Skeletal muscle tissue (tissue), 4 donors: Measurements from ENCODE around the gene STX8. TPM values are rescaled to one million over a fixed set of nuclear protein-coding genes. Genes with fewer than 3 reads are reported as not detected.
"Not testable (repeated sequence)": the region's sequence is repeated elsewhere in the genome, so short reads cannot be mapped to it uniquely, and the experiment has no call there.

Experiments used
- H3K27ac ChIP-seq: one replicate; pipeline ENCODE4 v1.7.0; 2013; ENCODE audit warnings: mild to moderate bottlenecking, low read depth, low read length, inconsistent platforms
- H3K27me3 ChIP-seq, 3 donors: one replicate each; pipeline ENCODE4 v1.7.0; 2013; ENCODE audit warnings: low read length in 3 of 3; ENCODE audit not compliant: control insufficient read depth in 3 of 3, insufficient read depth in 3 of 3
- H3K36me3 ChIP-seq, 3 donors: one replicate each; pipeline ENCODE4 v1.7.0; 2013; ENCODE audit warnings: low read length in 3 of 3; ENCODE audit not compliant: control insufficient read depth in 3 of 3, insufficient read depth in 3 of 3
- H3K4me1 ChIP-seq, 3 donors: one replicate each; pipeline ENCODE4 v1.7.0; 2013; ENCODE audit warnings: low read length in 3 of 3, mild to moderate bottlenecking in 3 of 3; ENCODE audit not compliant: control insufficient read depth in 3 of 3, insufficient read depth in 3 of 3
- H3K4me3 ChIP-seq, 3 donors: one replicate each; pipeline ENCODE4 v1.7.0; 2013; ENCODE audit warnings: low read length in 3 of 3
- H3K9ac ChIP-seq, 3 donors: one replicate each; pipeline ENCODE4 v1.7.0; 2013; ENCODE audit warnings: low read length in 3 of 3, mild to moderate bottlenecking in 3 of 3, moderate library complexity in 2 of 3, low read depth in 1 of 3
- H3K9me3 ChIP-seq, 3 donors: one replicate each; pipeline ENCODE4 v1.7.0; 2013; ENCODE audit warnings: low read length in 3 of 3; ENCODE audit not compliant: control insufficient read depth in 3 of 3
- total RNA-seq: library from RNA; depleted of rRNA; stranded (reverse); fragments of >200 nt; gene quantifications from one replicate; pipeline ENCODE4 v1.2.3, GENCODE V29; 2014
- donor health status: Osteomylitis.

The STX8 gene
- total RNA-seq, 1 donor from 2014 or later: 68.4 TPM

- H3K4me1 ChIP-seq: peaks cover 16 to 27% (median 23%) of the 10 kb centered on the region in 3 donors
- H3K36me3 ChIP-seq: no peaks in the 10 kb centered on the region
- no peak overlapping the region for H3K9ac ChIP-seq
- H3K27me3 ChIP-seq: no peaks in the 10 kb centered on the region
- H3K9me3 ChIP-seq: no peaks in the 10 kb centered on the region
- no peak overlapping the region for H3K27ac ChIP-seq
- no peak overlapping the region for H3K4me3 ChIP-seq
Measured at GRCh38 chr17:9364837-9365430, 210.7 kb downstream of the STX8 start.

GRCh38 chr17:9363440-9364350 is 211.9 kb downstream of the STX8 start:
- no peaks in the 10 kb centered on the region for H3K27me3 ChIP-seq
- H3K4me1 ChIP-seq: peaks cover 16 to 24% (median 19%) of the 10 kb centered on the region in 3 donors
- no peak overlapping the region for H3K9ac ChIP-seq
- H3K9me3 ChIP-seq: no peaks in the 10 kb centered on the region
- no peak overlapping the region for H3K27ac ChIP-seq
- no peaks in the 10 kb centered on the region for H3K36me3 ChIP-seq
- H3K4me3 ChIP-seq: no peak overlapping the region

- Histone ChIP-seq H3K27ac (no peak overlapping the region), H3K36me3 (no peaks in the 10 kb centered on the region), H3K27me3 (no peaks in the 10 kb centered on the region), H3K9me3 (no peaks in the 10 kb centered on the region), H3K4me3 (peak overlapping the region in 2 of 3 donors; percentile 38 to 55), H3K9ac (peak overlapping the region in 1 of 3 donors; percentile 52), H3K4me1 (peaks cover 4 to 13% (median 11%) of the 10 kb centered on the region in 3 donors)
Measured at GRCh38 chr17:9361188-9361955, 214.2 kb downstream of the STX8 start.

GRCh38 chr17:9360677-9361081 is 214.9 kb downstream of the STX8 start:
- Histone ChIP-seq H3K27ac (no peak overlapping the region), H3K4me3 (peak overlapping the region in 2 of 3 donors; percentile 38 to 55), H3K9me3 (no peaks in the 10 kb centered on the region), H3K9ac (peak overlapping the region in 1 of 3 donors; percentile 52), H3K4me1 (peaks cover 4 to 14% (median 9%) of the 10 kb centered on the region in 3 donors), H3K27me3 (no peaks in the 10 kb centered on the region), H3K36me3 (no peaks in the 10 kb centered on the region)

DNA sequence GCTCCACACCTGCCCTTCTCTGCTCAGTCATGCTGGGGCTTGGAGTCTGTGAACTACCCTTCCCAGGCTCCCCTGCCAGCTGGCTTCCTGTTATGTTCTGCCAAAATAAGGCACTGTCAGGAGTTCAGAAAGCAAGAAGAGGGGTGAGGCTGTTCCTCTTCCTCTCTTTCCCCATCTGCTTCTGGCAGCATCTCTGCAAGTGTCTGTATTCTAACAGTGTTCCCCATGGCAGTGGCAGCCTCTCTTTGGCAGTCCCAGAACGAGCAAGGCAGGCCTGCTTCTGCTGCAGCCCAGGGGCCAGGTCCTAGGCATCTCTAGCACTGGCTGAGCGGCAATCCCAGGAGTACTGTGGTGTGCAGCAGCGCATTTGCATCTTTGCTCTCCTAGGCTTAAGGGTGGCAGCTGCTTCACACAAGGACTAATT is 219.1 kb downstream of the STX8 start:
- no peaks in the 10 kb centered on the region for H3K27me3 ChIP-seq
- H3K36me3 ChIP-seq: no peaks in the 10 kb centered on the region
- peaks cover 4 to 12% (median 6%) of the 10 kb centered on the region in 3 donors for H3K4me1 ChIP-seq
- no peak overlapping the region for H3K27ac ChIP-seq
- no peak overlapping the region for H3K4me3 ChIP-seq
- H3K9ac ChIP-seq: no peak overlapping the region
- H3K9me3 ChIP-seq: no peaks in the 10 kb centered on the region

DNA sequence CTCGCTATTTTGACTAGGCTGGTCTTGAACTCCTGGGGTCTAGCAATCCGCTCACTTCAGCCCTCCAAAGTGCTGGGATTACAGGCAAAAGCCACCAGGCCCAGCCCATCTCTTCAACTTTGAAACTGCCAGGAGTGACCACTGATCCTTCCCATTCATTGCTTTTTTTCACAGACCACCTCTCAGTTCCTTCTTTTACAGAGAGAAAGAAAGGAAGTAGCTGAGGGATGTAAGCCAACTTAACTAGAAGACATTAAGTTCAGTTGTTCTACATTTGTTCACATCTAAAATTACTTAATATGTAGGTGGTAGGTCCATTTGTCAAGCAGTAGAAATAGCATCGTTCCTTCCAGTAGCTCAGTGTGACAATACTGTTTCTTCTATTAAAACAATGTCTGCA is 219.8 kb downstream of the STX8 start:
- H3K27ac ChIP-seq: no peak overlapping the region

GRCh38 chr17:9355231-9355630 is 220.4 kb downstream of the STX8 start:
- H3K27me3 ChIP-seq, H3K36me3 ChIP-seq, H3K9ac ChIP-seq, H3K4me1 ChIP-seq, H3K4me3 ChIP-seq, H3K9me3 ChIP-seq, H3K27ac ChIP-seq: not testable (repeated sequence)

More for the DNA sequence above, 219.8 kb downstream of the STX8 start:
- Histone ChIP-seq H3K27me3 (no peaks in the 10 kb centered on the region), H3K4me1 (peaks cover 0 to 8% (median 2%) of the 10 kb centered on the region in 3 donors), H3K9me3 (no peaks in the 10 kb centered on the region), H3K9ac (no peak overlapping the region), H3K4me3 (no peak overlapping the region), H3K36me3 (no peaks in the 10 kb centered on the region)

GRCh38 chr17:9350080-9350479 is 225.5 kb downstream of the STX8 start:
- no peak overlapping the region for H3K27ac ChIP-seq
- H3K4me3 ChIP-seq: no peak overlapping the region
- no peaks in the 10 kb centered on the region for H3K4me1 ChIP-seq
- no peak overlapping the region for H3K9ac ChIP-seq
- no peaks in the 10 kb centered on the region for H3K9me3 ChIP-seq
- H3K36me3 ChIP-seq: no peaks in the 10 kb centered on the region
- H3K27me3 ChIP-seq: no peaks in the 10 kb centered on the region

DNA sequence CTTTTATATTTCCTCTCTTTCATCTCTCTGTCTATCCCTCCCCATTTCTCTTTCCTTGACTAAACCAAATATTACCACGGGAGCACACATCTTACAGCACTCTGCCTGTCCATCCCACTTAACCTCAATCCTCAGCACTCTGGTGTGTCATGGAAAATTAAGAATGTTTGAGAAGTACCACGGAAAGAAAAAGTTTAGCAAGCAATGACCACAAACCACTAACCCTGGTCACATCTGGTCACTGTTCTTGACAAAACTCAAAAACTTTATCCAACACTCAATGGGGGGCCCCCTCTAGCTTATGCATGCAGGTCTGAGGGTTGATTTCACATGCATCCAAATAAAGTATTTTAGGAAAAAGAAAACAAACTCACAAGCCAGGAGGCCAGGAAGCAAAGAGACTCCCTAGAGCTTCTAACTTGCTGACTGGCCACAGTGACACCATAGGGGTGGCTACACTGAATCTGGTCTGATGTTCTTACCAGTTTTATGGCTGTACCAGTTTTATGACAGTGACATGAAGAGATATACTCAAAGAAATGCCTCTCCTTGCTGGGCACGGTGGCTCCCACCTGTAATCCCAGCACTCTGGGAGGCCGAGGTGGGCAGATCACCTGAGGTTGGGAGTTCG is 229.2 kb downstream of the STX8 start:
- Histone ChIP-seq H3K9me3 (no peaks in the 10 kb centered on the region), H3K4me1 (no peaks in the 10 kb centered on the region), H3K27me3 (no peaks in the 10 kb centered on the region), H3K9ac (no peak overlapping the region), H3K36me3 (no peaks in the 10 kb centered on the region), H3K27ac (no peak overlapping the region), H3K4me3 (no peak overlapping the region)
